GM12878 (cell line): Measurements from ENCODE around the gene SHC2. TPM values are rescaled to one million over a fixed set of nuclear protein-coding genes. Genes with fewer than 3 reads are reported as not detected.

Source experiments
- ATAC-seq: fragments of 200-7000 bp; cut with Tn5 transposase; 3 replicates; pipeline ENCODE4 v1.9.1; 2020; ENCODE audit warnings: mild to moderate bottlenecking, moderate library complexity
- BruUV-seq: library from RNA; stranded (reverse); fragments of 400-500 nt; replicated peaks from 2 replicates; lab custom pipeline; 2021; lab: Mats Ljungman, UMichigan
- CTCF ChIA-PET: fragments of 300-600 bp; sonication (Branson Sonifier 250); formaldehyde crosslinking; extraction: SDS; loops from one replicate; lab custom pipeline; 2021; ENCODE audit warnings: inconsistent platforms; lab: Yijun Ruan, JAX
- POLR2A ChIA-PET: fragments of 350-600 bp; formaldehyde crosslinking; extraction: SDS; loops from one replicate; lab custom pipeline; 2021; ENCODE audit warnings: inconsistent platforms; lab: Charles Lee
- RAD21 ChIA-PET: fragments of 300-600 bp; sonication (Branson Sonifier 250); formaldehyde crosslinking; loops from one replicate; lab custom pipeline; 2023; ENCODE audit warnings: antibody characterized with exemption; ENCODE audit not compliant: unreplicated experiment; lab: Charles Lee
- SMC1A ChIA-PET: fragments of 300-600 bp; sonication (Branson Sonifier 250); formaldehyde crosslinking; loops from one replicate; lab custom pipeline; 2023; ENCODE audit not compliant: unreplicated experiment, uncharacterized antibody; lab: Charles Lee
- DNase-seq: peaks from one replicate; pipeline ENCODE4 v3.0.0-alpha.2; 2011; ENCODE audit warnings: low read depth, low spot score
- FAIRE-seq: peaks from 3 replicates; lab custom pipeline; 2011; peaks lifted over from hg19 to GRCh38; lab: Jason Lieb, UNC
- H2AFZ ChIP-seq: 2 replicates; pipeline ENCODE4 v1.6.0; 2011; ENCODE audit warnings: low read depth, low read length, control low read depth; ENCODE audit not compliant: control insufficient read depth
- H3K27ac ChIP-seq: 2 replicates; pipeline ENCODE4 v1.5.1; 2011; ENCODE audit warnings: control low read depth; ENCODE audit not compliant: control insufficient read depth, insufficient read depth
- H3K27me3 ChIP-seq, 2 experiments: replicated peaks in 1 of 2; 2 replicates each; pipeline versions ENCODE4 v1.6.0 to v1.6.1; 2011; ENCODE audit warnings: low read length in 1 of 2; ENCODE audit not compliant: control insufficient read depth in 2 of 2, insufficient read depth in 2 of 2
- H3K36me3 ChIP-seq, 2 experiments: 2 replicates each; pipeline ENCODE4 v1.5.1; 2011; ENCODE audit warnings: low read length in 1 of 2; ENCODE audit not compliant: control insufficient read depth in 2 of 2, insufficient read depth in 2 of 2
- H3K4me1 ChIP-seq: 2 replicates; pipeline ENCODE4 v1.6.1; 2011; ENCODE audit warnings: mild to moderate bottlenecking, low read length, moderate library complexity, mixed read lengths; ENCODE audit not compliant: control insufficient read depth, insufficient read depth
- H3K4me2 ChIP-seq: 2 replicates; pipeline ENCODE4 v1.6.0; 2011; ENCODE audit warnings: control low read depth; ENCODE audit not compliant: control insufficient read depth, insufficient read depth
- H3K4me3 ChIP-seq: fragments of 200-600 bp; sonication (generic); 2 replicates; pipeline ENCODE4 v1.5.1; 2016
- H3K79me2 ChIP-seq: 2 replicates; pipeline ENCODE4 v1.6.0; 2011; ENCODE audit warnings: low read length; ENCODE audit not compliant: control insufficient read depth, insufficient read depth
- H3K9ac ChIP-seq: 2 replicates; pipeline ENCODE4 v1.8.0; 2011; ENCODE audit warnings: low read length, control low read depth, mixed read lengths; ENCODE audit not compliant: control insufficient read depth, insufficient read depth
- H3K9me3 ChIP-seq: replicated peaks from 3 replicates; pipeline ENCODE4 v1.5.1; 2011; ENCODE audit warnings: mild to moderate bottlenecking, low read length; ENCODE audit not compliant: control insufficient read depth, insufficient read depth
- H4K20me1 ChIP-seq: 2 replicates; pipeline ENCODE4 v1.6.0; 2011; ENCODE audit not compliant: control insufficient read depth, insufficient read depth
- ASH2L ChIP-seq: fragments of 300-600, 200-600 bp; sonication (generic); IDR thresholded peaks from 2 replicates; pipeline ENCODE4 v1.6.1; 2017; ENCODE audit warnings: low read depth, mild to moderate bottlenecking, borderline replicate concordance
- BHLHE40 ChIP-seq, 2 experiments: fragments of 450-650 bp in 1 of 2; IDR thresholded peaks; 2 replicates each; pipeline ENCODE4 v1.6.1; 2011 to 2017; ENCODE audit warnings: low read depth in 2 of 2, borderline replicate concordance in 1 of 2, improper control_type of control experiment in 1 of 2, low read length in 1 of 2, mild to moderate bottlenecking in 1 of 2
- DPF2 ChIP-seq: fragments of 450-650 bp; IDR thresholded peaks from 2 replicates; pipeline ENCODE4 v1.6.1; 2017; ENCODE audit warnings: mild to moderate bottlenecking
- HDAC6 ChIP-seq: fragments of 200-600 bp; sonication (generic); IDR thresholded peaks from one replicate; pipeline ENCODE4 v1.8.0; 2017; ENCODE audit warnings: antibody characterized with exemption; ENCODE audit not compliant: unreplicated experiment
- NFYA ChIP-seq: IDR thresholded peaks from 2 replicates; pipeline ENCODE4 v1.6.1; 2011; ENCODE audit warnings: low read depth, mild to moderate bottlenecking, low read length, improper control_type of control experiment, borderline replicate concordance
- POLR2AphosphoS5 ChIP-seq: IDR thresholded peaks from 2 replicates; pipeline ENCODE4 v1.6.1; 2011; ENCODE audit warnings: mild to moderate bottlenecking, low read length, inconsistent platforms
- RBBP5 ChIP-seq: fragments of 200-600 bp; sonication (generic); conservative IDR thresholded peaks from 2 replicates; pipeline ENCODE4 v1.6.1; 2016
- RUNX3 ChIP-seq: IDR thresholded peaks from 2 replicates; pipeline ENCODE4 v1.6.1; 2012; ENCODE audit warnings: low read length, inconsistent platforms
- TCF3 ChIP-seq: IDR thresholded peaks from 2 replicates; pipeline ENCODE4 v1.6.1; 2012; ENCODE audit warnings: low read depth, mild to moderate bottlenecking, low read length, borderline replicate concordance; ENCODE audit not compliant: insufficient read depth
- TCF7 ChIP-seq: IDR thresholded peaks from 2 replicates; pipeline ENCODE4 v1.6.1; 2014; ENCODE audit warnings: antibody characterized with exemption, borderline replicate concordance
- ZNF207 ChIP-seq: fragments of 450-650 bp; IDR thresholded peaks from 2 replicates; pipeline ENCODE4 v1.6.1; 2014; ENCODE audit warnings: antibody characterized with exemption, mild to moderate bottlenecking, borderline replicate concordance
- WGBS: methylation state at CpG from one replicate; pipeline ENCODE4 v1.1.6; 2016; ENCODE audit warnings: low lambda C conversion rate; ENCODE audit not compliant: insufficient replicate concordance, insufficient coverage; ENCODE audit errors: missing lambda C conversion rate; 5-methylcytosine and 5-hydroxymethylcytosine counted together
- in situ Hi-C: fragments of 300-500 bp; cut with MboI; formaldehyde crosslinking; loops from 9 replicates; pipeline ENCODE4 v1.14.3; 2018; ENCODE audit warnings: mixed read lengths
- intact Hi-C: fragments of 100-400 bp; cut with micrococcal nuclease; formaldehyde crosslinking; loops from one replicate; pipeline ENCODE4 v1.14.2; 2022; ENCODE audit not compliant: unreplicated experiment
- polyA plus RNA-seq, 11 experiments: library from polyadenylated mRNA; depleted of rRNA in 4 of 11; unstranded in 6 of 11; stranded (reverse) in 5 of 11; fragments of >200 nt; fragmentation: Nextera tagmentation in 4 of 11; fragmentation: Illumina TruSeq in 1 of 11; extraction: Ambion mirVana in 4 of 11; extraction: Trizol in 1 of 11; gene quantifications; 1 replicate in 1 of 11; 2 replicates in 10 of 11; pipeline versions ENCODE4 v1.2.1 to v1.2.3, GENCODE V29; 2011 to 2016; ENCODE audit warnings: inconsistent platforms in 2 of 11, missing spikeins in 2 of 11, low read depth in 1 of 11
- total RNA-seq, 4 experiments: library from RNA; depleted of rRNA in 3 of 4; stranded (reverse); fragments of >200 nt in 3 of 4; fragmentation: Illumina TruSeq in 1 of 4; extraction: Trizol in 1 of 4; gene quantifications; 2 replicates each; pipeline versions ENCODE4 v1.2.1 to v1.2.3, GENCODE V29; 2013 to 2021
- TF ChIP-seq, protein P1 (sequence below): fragments of 450-650 bp; IDR thresholded peaks from 2 replicates; pipeline ENCODE4 v1.6.1; 2017; ENCODE audit warnings: mild to moderate bottlenecking, moderate library complexity
- TF ChIP-seq, protein P2 (sequence below): IDR thresholded peaks from 2 replicates; pipeline ENCODE4 v1.6.1; 2011; ENCODE audit warnings: borderline replicate concordance, low read depth, mild to moderate bottlenecking, moderate library complexity, mixed read lengths, low read length; ENCODE audit not compliant: insufficient read depth; ENCODE audit errors: extremely low read length
- TF ChIP-seq, protein P3 (sequence below): fragments of 450-650 bp; IDR thresholded peaks from 2 replicates; pipeline ENCODE4 v1.6.1; 2017; ENCODE audit warnings: mild to moderate bottlenecking, low read depth, inconsistent platforms; ENCODE audit not compliant: poor library complexity, severe bottlenecking
- TF ChIP-seq, protein P4 (sequence below): fragments of 450-650 bp; formaldehyde crosslinking; IDR thresholded peaks from 2 replicates; pipeline ENCODE4 v1.5.0; 2022; ENCODE audit warnings: mild to moderate bottlenecking, missing genetic modification characterization

Gene SHC2
- total and polyA plus RNA-seq, 10 of the 15 experiments (the other 5 are each of a cell fraction or from before 2014, with no cell fraction given), result 0.08 TPM; not detected in 9

- TF ChIP-seq RBBP5 (no peak), BHLHE40 (IDR thresholded peaks at IDR 0.05; ENCODE audit: borderline replicate concordance in 1 of 2, low read depth in 2 of 2, low read length in 1 of 2) (no peak), RUNX3 (no peak), NFYA (no peak), ASH2L (no peak), TCF7 (no peak), ZNF207 (no peak), TCF3 (no peak), DPF2 (no peak), POLR2AphosphoS5 (no peak), HDAC6 (no peak)
- TF ChIP-seq, protein P1, sequence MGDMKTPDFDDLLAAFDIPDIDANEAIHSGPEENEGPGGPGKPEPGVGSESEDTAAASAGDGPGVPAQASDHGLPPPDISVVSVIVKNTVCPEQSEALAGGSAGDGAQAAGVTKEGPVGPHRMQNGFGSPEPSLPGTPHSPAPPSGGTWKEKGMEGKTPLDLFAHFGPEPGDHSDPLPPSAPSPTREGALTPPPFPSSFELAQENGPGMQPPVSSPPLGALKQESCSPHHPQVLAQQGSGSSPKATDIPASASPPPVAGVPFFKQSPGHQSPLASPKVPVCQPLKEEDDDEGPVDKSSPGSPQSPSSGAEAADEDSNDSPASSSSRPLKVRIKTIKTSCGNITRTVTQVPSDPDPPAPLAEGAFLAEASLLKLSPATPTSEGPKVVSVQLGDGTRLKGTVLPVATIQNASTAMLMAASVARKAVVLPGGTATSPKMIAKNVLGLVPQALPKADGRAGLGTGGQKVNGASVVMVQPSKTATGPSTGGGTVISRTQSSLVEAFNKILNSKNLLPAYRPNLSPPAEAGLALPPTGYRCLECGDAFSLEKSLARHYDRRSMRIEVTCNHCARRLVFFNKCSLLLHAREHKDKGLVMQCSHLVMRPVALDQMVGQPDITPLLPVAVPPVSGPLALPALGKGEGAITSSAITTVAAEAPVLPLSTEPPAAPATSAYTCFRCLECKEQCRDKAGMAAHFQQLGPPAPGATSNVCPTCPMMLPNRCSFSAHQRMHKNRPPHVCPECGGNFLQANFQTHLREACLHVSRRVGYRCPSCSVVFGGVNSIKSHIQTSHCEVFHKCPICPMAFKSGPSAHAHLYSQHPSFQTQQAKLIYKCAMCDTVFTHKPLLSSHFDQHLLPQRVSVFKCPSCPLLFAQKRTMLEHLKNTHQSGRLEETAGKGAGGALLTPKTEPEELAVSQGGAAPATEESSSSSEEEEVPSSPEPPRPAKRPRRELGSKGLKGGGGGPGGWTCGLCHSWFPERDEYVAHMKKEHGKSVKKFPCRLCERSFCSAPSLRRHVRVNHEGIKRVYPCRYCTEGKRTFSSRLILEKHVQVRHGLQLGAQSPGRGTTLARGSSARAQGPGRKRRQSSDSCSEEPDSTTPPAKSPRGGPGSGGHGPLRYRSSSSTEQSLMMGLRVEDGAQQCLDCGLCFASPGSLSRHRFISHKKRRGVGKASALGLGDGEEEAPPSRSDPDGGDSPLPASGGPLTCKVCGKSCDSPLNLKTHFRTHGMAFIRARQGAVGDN, result no peak
- TF ChIP-seq, protein P2, sequence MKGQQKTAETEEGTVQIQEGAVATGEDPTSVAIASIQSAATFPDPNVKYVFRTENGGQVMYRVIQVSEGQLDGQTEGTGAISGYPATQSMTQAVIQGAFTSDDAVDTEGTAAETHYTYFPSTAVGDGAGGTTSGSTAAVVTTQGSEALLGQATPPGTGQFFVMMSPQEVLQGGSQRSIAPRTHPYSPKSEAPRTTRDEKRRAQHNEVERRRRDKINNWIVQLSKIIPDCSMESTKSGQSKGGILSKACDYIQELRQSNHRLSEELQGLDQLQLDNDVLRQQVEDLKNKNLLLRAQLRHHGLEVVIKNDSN, result no peak
- TF ChIP-seq, protein P3, sequence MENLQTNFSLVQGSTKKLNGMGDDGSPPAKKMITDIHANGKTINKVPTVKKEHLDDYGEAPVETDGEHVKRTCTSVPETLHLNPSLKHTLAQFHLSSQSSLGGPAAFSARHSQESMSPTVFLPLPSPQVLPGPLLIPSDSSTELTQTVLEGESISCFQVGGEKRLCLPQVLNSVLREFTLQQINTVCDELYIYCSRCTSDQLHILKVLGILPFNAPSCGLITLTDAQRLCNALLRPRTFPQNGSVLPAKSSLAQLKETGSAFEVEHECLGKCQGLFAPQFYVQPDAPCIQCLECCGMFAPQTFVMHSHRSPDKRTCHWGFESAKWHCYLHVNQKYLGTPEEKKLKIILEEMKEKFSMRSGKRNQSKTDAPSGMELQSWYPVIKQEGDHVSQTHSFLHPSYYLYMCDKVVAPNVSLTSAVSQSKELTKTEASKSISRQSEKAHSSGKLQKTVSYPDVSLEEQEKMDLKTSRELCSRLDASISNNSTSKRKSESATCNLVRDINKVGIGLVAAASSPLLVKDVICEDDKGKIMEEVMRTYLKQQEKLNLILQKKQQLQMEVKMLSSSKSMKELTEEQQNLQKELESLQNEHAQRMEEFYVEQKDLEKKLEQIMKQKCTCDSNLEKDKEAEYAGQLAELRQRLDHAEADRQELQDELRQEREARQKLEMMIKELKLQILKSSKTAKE, result no peak
- TF ChIP-seq, protein P4, sequence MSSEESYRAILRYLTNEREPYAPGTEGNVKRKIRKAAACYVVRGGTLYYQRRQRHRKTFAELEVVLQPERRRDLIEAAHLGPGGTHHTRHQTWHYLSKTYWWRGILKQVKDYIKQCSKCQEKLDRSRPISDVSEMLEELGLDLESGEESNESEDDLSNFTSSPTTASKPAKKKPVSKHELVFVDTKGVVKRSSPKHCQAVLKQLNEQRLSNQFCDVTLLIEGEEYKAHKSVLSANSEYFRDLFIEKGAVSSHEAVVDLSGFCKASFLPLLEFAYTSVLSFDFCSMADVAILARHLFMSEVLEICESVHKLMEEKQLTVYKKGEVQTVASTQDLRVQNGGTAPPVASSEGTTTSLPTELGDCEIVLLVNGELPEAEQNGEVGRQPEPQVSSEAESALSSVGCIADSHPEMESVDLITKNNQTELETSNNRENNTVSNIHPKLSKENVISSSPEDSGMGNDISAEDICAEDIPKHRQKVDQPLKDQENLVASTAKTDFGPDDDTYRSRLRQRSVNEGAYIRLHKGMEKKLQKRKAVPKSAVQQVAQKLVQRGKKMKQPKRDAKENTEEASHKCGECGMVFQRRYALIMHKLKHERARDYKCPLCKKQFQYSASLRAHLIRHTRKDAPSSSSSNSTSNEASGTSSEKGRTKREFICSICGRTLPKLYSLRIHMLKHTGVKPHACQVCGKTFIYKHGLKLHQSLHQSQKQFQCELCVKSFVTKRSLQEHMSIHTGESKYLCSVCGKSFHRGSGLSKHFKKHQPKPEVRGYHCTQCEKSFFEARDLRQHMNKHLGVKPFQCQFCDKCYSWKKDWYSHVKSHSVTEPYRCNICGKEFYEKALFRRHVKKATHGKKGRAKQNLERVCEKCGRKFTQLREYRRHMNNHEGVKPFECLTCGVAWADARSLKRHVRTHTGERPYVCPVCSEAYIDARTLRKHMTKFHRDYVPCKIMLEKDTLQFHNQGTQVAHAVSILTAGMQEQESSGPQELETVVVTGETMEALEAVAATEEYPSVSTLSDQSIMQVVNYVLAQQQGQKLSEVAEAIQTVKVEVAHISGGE, result no peak
- 70% methylated on average over 9 of the region's 9 CpGs for WGBS
- ChIA-PET POLR2A (no interaction called here), RAD21 (no interaction called here), SMC1A (no interaction called here), CTCF (no interaction called here)
- intact Hi-C loops, result no loop called here
- H3K36me3 ChIP-seq, result no peaks in the 10 kb centered on the region
- FAIRE-seq (no peak), ATAC-seq (no peak), DNase-seq (no peak)
- H2AFZ ChIP-seq, result no peak overlapping the region
- H3K4me3 ChIP-seq, result no peak overlapping the region
- no peak overlapping the region for H3K9ac ChIP-seq
- no peaks in the 10 kb centered on the region for H3K79me2 ChIP-seq
- H3K4me2 ChIP-seq, result no peak overlapping the region
- no peaks in the 10 kb centered on the region for H3K4me1 ChIP-seq
- no peak overlapping the region for H3K27ac ChIP-seq
- no peaks in the 10 kb centered on the region for H3K9me3 ChIP-seq
- H4K20me1 ChIP-seq, result no peaks in the 10 kb centered on the region
- in situ Hi-C loops, result no loop called here
- no peaks in the 10 kb centered on the region for H3K27me3 ChIP-seq
- no TSS peak for BruUV-seq
These were observed 3.3 kb upstream of the SHC2 start for GRCh38 chr19:464208-464545.
